Astrocyte of the spinal cord (primary cell): ENCODE data around the gene ZBTB16.
A peak's percentile ranks its signal among the peaks of the same experiment; 100 is the strongest.

Source experiments
- DNase-seq: peaks from one replicate; pipeline ENCODE4 v3.0.0; 2011; ENCODE audit warnings: low read depth, low spot score
- H3K4me3 ChIP-seq: 2 replicates; pipeline ENCODE4 v1.5.1; 2011; ENCODE audit warnings: low read depth, mild to moderate bottlenecking, low read length, moderate library complexity
- in situ Hi-C: cut with HindIII; loops from 2 replicates; pipeline ENCODE4 v1.10.0; 2017; ENCODE audit warnings: low sequenced_read_pairs
- TF ChIP-seq, protein P1 (sequence below): IDR thresholded peaks from 2 replicates; pipeline ENCODE4 v1.5.1; 2012; ENCODE audit warnings: low read depth, mild to moderate bottlenecking, low read length, inconsistent platforms

The ZBTB16 gene

DNA sequence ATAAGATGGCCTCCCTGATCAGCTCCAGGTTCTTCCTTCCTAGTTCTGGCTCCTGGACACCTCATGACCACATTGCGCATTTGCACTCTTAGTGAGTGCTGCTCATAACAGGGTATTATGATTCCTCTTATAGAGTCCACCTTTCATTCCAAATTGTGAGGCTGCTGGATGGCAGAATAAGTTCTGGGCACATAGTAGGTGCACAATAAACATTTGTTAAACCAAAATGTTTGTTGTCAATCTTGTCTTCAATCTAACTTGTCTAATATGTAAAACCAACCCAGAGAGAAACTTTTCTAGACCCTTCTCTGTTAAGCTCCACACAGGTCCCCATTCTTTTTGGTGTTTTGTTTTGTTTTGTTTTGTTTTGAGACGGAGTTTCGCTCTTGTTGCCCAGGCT is 22.6 kb upstream of the ZBTB16 start:
- in situ Hi-C loops: no loop called here
- DNase-seq: no peak
- TF ChIP-seq, protein P1, sequence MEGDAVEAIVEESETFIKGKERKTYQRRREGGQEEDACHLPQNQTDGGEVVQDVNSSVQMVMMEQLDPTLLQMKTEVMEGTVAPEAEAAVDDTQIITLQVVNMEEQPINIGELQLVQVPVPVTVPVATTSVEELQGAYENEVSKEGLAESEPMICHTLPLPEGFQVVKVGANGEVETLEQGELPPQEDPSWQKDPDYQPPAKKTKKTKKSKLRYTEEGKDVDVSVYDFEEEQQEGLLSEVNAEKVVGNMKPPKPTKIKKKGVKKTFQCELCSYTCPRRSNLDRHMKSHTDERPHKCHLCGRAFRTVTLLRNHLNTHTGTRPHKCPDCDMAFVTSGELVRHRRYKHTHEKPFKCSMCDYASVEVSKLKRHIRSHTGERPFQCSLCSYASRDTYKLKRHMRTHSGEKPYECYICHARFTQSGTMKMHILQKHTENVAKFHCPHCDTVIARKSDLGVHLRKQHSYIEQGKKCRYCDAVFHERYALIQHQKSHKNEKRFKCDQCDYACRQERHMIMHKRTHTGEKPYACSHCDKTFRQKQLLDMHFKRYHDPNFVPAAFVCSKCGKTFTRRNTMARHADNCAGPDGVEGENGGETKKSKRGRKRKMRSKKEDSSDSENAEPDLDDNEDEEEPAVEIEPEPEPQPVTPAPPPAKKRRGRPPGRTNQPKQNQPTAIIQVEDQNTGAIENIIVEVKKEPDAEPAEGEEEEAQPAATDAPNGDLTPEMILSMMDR: no peak
- no peak overlapping the region for H3K4me3 ChIP-seq

DNA sequence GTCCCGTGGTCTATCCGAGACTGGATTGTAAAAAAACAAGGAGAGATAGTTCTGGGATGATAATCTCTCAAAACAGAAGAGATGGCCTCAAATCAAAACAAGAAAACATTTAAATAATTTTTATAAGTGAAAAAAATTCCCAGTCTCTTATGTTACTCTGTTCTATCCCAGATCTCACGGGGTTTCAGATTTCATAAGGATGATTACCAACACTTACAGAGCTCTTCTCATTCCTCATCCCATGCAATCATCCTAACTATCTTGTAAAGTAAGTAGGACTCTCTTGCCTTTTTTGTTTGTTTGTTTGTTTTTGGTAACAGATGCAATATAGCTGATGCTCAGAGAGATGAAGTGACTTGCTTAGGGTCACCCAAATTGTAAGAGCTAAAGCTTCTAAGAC is 20.0 kb upstream of the ZBTB16 start:
- no peak overlapping the region for H3K4me3 ChIP-seq
- in situ Hi-C loops: no loop called here
- TF ChIP-seq, protein P1: no peak
- no peak for DNase-seq

DNA sequence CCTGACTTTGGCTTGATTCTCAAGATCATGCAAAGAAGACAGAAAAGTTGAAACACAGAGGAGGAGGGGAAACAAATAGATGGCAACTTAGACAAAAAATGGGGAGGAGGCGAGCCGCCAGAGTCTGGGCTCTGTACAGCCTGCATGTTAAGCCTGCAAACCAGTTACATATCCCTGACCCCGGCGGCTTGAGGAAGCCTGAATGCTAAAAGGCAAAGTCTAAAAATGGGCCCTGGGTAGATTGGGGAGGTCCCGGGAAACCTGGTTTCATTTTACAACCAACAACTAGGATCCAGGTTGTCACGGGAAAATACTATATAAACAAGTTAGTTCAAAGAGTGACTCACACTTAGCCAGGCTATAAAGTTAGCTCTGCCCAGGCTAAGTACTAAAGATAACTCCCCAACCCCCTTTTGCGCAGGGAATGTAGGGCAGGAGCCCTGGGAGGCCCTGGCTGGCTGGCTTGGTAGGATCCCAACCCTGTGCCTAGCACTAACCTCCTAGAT is 18.8 kb upstream of the ZBTB16 start:
- in situ Hi-C loops: no loop called here
- no peak overlapping the region for H3K4me3 ChIP-seq
- peak; percentile 82 for DNase-seq
- TF ChIP-seq, protein P1: no peak

DNA sequence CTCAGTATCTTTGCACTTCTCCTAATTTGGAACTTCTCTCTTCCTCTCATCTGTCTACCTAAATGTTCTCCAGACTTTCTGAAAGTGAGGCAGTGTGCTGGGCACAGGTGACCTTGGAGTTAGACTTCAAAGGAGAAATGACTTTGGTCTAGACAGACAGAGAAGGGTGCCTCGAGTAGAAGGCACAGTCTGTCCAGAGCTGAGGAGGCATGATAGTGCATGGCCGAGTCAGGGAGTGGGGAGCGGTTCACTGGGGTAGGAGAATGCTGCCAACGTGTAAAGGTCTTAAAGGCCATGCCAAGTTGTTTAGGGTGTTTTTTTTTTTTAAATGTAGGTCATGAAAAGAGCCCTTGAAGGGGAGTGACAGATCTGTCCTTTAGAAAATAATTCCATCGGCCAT is 17.3 kb upstream of the ZBTB16 start:
- TF ChIP-seq, protein P1: no peak
- no peak for DNase-seq
- no peak overlapping the region for H3K4me3 ChIP-seq
- in situ Hi-C loops: no loop called here

DNA sequence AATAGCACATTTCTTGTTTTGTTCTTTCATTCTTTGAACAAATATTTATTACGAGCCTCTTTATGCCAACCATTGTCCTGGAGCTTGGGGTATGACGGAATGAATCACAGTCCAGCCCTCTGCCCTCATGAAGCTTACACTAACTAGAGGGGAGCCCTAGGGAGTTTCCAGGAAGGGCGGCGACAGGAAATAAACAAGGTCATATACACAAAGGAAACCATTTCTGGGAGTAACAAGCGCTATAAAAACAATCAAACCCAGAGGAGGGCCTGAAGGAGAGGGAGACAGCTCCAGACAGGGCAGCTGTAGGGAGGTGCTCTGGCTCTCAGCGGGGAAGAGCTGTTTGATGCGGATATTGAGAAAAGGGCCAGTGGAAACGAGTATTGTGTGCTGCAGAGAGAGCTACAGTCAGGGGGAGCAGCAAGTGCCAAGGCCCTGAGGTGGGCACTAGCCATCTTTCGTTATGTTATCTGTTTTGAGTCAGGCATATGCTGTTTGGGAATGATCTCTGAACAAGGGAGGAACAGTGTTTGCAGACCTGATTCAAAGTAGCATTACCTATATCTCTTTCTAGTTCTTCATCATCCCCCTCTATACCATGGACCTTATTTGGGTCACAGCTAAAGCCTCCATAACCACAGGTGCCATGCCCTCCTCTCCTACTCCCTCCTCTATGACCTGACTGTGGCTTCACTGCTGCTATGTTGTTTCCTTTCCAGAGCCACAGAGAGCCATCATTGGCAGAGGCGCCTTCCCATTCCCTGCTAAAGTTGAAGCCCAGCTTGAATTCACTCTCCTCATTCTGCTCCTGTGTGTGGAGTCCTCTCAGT is 15.3 kb upstream of the ZBTB16 start:
- TF ChIP-seq, protein P1: no peak
- in situ Hi-C loops: no loop called here
- H3K4me3 ChIP-seq: no peak overlapping the region
- peak; percentile 70 for DNase-seq

DNA sequence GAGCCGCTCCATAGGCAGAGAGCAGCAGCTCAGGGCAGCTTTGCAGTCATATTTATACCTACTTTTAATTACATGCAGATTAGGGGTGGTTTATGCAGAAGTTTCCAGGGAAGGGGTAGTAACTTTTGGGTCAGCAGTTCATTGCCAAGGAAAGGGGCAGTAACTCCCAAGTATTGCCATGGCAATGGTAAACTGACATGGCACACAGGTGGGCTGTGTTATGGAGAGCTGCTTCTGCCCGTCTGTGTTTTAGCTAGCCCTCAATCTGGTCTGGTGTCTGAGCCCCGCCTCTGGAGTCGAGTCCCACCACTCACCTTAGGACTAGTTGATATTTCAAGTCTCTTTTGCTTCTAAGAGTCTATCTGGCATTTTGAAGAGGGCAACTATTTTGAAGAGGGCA is 12.2 kb upstream of the ZBTB16 start:
- H3K4me3 ChIP-seq: no peak overlapping the region
- TF ChIP-seq, protein P1: no peak
- in situ Hi-C loops: no loop called here
- DNase-seq: no peak
